Measurements from ENCODE around the gene EPHA7. TPM values are rescaled to one million over a fixed set of nuclear protein-coding genes. Genes with fewer than 3 reads are reported as not detected.

Gene EPHA7
- polyA plus RNA-seq, 1 of the 3 experiments (the other 2 are of a cell fraction), result under 0.01 TPM

DNA sequence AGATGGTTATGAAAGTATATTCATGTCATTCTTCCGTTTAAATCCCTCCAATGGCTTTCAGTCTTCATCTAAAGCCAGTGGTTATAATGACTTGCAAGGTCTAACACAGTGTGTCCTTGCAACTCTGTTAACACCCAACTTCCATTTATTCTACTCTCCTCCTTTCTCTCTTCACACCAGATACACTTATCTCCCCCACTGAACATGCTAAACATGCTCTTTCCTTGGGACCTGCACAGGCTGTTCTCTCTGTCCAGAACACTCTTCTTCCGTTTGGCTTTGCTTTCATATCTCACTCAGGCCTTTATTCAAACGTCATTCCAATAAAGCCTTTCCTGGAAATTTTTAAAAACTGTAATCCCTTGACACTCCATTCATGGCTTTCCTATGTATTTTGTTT is 91.5 kb downstream of the EPHA7 start:
- no peaks in the 10 kb centered on the region; the same call in 1 of the 2 replicates for H3K79me2 ChIP-seq (ENCODE audit: insufficient read depth)
- H3K4me2 ChIP-seq, result no peak overlapping the region
- DNase-seq, result no peak
- no peaks in the 10 kb centered on the region for H4K20me1 ChIP-seq (ENCODE audit: insufficient read depth)
- TF ChIP-seq, protein P1, sequence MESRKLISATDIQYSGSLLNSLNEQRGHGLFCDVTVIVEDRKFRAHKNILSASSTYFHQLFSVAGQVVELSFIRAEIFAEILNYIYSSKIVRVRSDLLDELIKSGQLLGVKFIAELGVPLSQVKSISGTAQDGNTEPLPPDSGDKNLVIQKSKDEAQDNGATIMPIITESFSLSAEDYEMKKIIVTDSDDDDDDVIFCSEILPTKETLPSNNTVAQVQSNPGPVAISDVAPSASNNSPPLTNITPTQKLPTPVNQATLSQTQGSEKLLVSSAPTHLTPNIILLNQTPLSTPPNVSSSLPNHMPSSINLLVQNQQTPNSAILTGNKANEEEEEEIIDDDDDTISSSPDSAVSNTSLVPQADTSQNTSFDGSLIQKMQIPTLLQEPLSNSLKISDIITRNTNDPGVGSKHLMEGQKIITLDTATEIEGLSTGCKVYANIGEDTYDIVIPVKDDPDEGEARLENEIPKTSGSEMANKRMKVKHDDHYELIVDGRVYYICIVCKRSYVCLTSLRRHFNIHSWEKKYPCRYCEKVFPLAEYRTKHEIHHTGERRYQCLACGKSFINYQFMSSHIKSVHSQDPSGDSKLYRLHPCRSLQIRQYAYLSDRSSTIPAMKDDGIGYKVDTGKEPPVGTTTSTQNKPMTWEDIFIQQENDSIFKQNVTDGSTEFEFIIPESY (IDR thresholded peaks at IDR 0.05; ENCODE audit: borderline replicate concordance, low read depth), result no peak
- TF ChIP-seq, protein P2, sequence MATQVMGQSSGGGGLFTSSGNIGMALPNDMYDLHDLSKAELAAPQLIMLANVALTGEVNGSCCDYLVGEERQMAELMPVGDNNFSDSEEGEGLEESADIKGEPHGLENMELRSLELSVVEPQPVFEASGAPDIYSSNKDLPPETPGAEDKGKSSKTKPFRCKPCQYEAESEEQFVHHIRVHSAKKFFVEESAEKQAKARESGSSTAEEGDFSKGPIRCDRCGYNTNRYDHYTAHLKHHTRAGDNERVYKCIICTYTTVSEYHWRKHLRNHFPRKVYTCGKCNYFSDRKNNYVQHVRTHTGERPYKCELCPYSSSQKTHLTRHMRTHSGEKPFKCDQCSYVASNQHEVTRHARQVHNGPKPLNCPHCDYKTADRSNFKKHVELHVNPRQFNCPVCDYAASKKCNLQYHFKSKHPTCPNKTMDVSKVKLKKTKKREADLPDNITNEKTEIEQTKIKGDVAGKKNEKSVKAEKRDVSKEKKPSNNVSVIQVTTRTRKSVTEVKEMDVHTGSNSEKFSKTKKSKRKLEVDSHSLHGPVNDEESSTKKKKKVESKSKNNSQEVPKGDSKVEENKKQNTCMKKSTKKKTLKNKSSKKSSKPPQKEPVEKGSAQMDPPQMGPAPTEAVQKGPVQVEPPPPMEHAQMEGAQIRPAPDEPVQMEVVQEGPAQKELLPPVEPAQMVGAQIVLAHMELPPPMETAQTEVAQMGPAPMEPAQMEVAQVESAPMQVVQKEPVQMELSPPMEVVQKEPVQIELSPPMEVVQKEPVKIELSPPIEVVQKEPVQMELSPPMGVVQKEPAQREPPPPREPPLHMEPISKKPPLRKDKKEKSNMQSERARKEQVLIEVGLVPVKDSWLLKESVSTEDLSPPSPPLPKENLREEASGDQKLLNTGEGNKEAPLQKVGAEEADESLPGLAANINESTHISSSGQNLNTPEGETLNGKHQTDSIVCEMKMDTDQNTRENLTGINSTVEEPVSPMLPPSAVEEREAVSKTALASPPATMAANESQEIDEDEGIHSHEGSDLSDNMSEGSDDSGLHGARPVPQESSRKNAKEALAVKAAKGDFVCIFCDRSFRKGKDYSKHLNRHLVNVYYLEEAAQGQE (IDR thresholded peaks at IDR 0.05; ENCODE audit: low read depth, low read length), result no peak
- no peak for TF ChIP-seq NRF1 (IDR thresholded peaks at IDR 0.05; ENCODE audit: low read depth, low read length)
- no peak for TF ChIP-seq SMC3 (IDR thresholded peaks at IDR 0.05; ENCODE audit: low read depth, low read length)
- no peak for TF ChIP-seq ELF1 (IDR thresholded peaks at IDR 0.05)
- TF ChIP-seq, protein P3, sequence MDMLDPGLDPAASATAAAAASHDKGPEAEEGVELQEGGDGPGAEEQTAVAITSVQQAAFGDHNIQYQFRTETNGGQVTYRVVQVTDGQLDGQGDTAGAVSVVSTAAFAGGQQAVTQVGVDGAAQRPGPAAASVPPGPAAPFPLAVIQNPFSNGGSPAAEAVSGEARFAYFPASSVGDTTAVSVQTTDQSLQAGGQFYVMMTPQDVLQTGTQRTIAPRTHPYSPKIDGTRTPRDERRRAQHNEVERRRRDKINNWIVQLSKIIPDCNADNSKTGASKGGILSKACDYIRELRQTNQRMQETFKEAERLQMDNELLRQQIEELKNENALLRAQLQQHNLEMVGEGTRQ (IDR thresholded peaks at IDR 0.05; ENCODE audit: borderline replicate concordance, low read depth, low read length), result no peak
- TF ChIP-seq TAF1 (IDR thresholded peaks at IDR 0.05; ENCODE audit: borderline replicate concordance, low read depth, low read length), result no peak
- no peak for TF ChIP-seq YY1 (IDR thresholded peaks at IDR 0.05; ENCODE audit: low read depth)
- no peak for TF ChIP-seq CHD2 (IDR thresholded peaks at IDR 0.05; ENCODE audit: low read length, partially characterized antibody)
- TF ChIP-seq, protein P4, sequence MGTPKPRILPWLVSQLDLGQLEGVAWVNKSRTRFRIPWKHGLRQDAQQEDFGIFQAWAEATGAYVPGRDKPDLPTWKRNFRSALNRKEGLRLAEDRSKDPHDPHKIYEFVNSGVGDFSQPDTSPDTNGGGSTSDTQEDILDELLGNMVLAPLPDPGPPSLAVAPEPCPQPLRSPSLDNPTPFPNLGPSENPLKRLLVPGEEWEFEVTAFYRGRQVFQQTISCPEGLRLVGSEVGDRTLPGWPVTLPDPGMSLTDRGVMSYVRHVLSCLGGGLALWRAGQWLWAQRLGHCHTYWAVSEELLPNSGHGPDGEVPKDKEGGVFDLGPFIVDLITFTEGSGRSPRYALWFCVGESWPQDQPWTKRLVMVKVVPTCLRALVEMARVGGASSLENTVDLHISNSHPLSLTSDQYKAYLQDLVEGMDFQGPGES (IDR thresholded peaks at IDR 0.05; ENCODE audit: low read depth, low read length), result no peak
- TF ChIP-seq, protein P5, sequence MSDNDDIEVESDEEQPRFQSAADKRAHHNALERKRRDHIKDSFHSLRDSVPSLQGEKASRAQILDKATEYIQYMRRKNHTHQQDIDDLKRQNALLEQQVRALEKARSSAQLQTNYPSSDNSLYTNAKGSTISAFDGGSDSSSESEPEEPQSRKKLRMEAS (IDR thresholded peaks at IDR 0.05; ENCODE audit: low read depth), result no peak
- no peak for TF ChIP-seq RAD21 (IDR thresholded peaks at IDR 0.05; ENCODE audit: low read length)
- no peak for TF ChIP-seq FOSL2 (IDR thresholded peaks at IDR 0.05; ENCODE audit: borderline replicate concordance, low read depth)
- TF ChIP-seq MEF2A (IDR thresholded peaks at IDR 0.05; ENCODE audit: borderline replicate concordance, low read depth), result no peak
- no peak for TF ChIP-seq FOXJ3 (CRISPR knock-in tag; IDR thresholded peaks at IDR 0.05)
- TF ChIP-seq EP300 (IDR thresholded peaks at IDR 0.05; ENCODE audit: borderline replicate concordance in 1 of 2, low read depth in 1 of 2, low read length in 1 of 2), result no peak
- no peak for TF ChIP-seq FOXM1 (IDR thresholded peaks at IDR 0.05; ENCODE audit: low read depth)
- TF ChIP-seq RXRA (IDR thresholded peaks at IDR 0.05; ENCODE audit: borderline replicate concordance, low read depth), result no peak
- no peak for TF ChIP-seq SIN3A (IDR thresholded peaks at IDR 0.05; ENCODE audit: borderline replicate concordance, low read depth, low read length)
- no peaks in the 10 kb centered on the region for H3K4me1 ChIP-seq (ENCODE audit: control insufficient read depth in 1 of 2, insufficient read depth in 2 of 2, low read depth in 1 of 2, low read length in 1 of 2)
- POLR2A ChIA-PET, result no interaction called here
- WGBS (ENCODE audit: low lambda C conversion rate), result 5% methylated on average over 3 of the region's 3 CpGs
- no peaks in the 10 kb centered on the region for H3K9me3 ChIP-seq
- H3K4me3 ChIP-seq (ENCODE audit: low read depth in 2 of 2, low read length in 1 of 2), result no peak overlapping the region
- no peaks in the 10 kb centered on the region for H3F3A ChIP-seq (replicated peaks; ENCODE audit: insufficient read depth)
- no peaks in the 10 kb centered on the region for H3K27me3 ChIP-seq (ENCODE audit: insufficient read depth)
- H3K9ac ChIP-seq, result no peak overlapping the region
- no peaks in the 10 kb centered on the region for H3K9me2 ChIP-seq
- no peaks in the 10 kb centered on the region for H3K36me3 ChIP-seq (replicated peaks in 1 of 2; ENCODE audit: control insufficient read depth in 1 of 2, insufficient read depth in 2 of 2, low read length in 1 of 2)
- no peak overlapping the region for H3K27ac ChIP-seq (ENCODE audit: low read depth in 2 of 2, low read length in 1 of 2)
- no peak overlapping the region for H2AFZ ChIP-seq (ENCODE audit: low read depth)
- CTCF ChIA-PET, result no interaction called here

Data from SK-N-SH (cell line).